Heart left ventricle (tissue), 16 donors: Measurements from ENCODE around the gene SMIM11. TPM values are rescaled to one million over a fixed set of nuclear protein-coding genes. Genes with fewer than 3 reads are reported as not detected.

Experiments used
- ATAC-seq, 4 donors: fragments of 200-7000 bp; cut with Tn5 transposase; one replicate each; pipeline ENCODE4 v1.9.1; 2020 to 2022; ENCODE audit warnings: moderate library complexity in 4 of 4, mild to moderate bottlenecking in 3 of 4, moderate number of reproducible peaks in 1 of 4
- DNase-seq, 5 donors: peaks; one replicate each; pipeline ENCODE4 v3.0.0-alpha.2; 2020
- H3K27ac ChIP-seq, 12 donors: fragments of 200-600 bp; sonication (generic) in 4 of 12; one replicate each; pipeline versions ENCODE4 v1.5.0 to v1.8.0; 2016 to 2022; ENCODE audit warnings: mild to moderate bottlenecking in 2 of 12
- H3K27me3 ChIP-seq, 9 donors: fragments of 200-600 bp; sonication (generic) in 2 of 9; one replicate each; pipeline versions ENCODE4 v1.5.1 to v1.8.0; 2016 to 2022; ENCODE audit warnings: mild to moderate bottlenecking in 3 of 9
- H3K36me3 ChIP-seq, 9 donors: fragments of 200-600 bp; sonication (generic) in 2 of 9; one replicate each; pipeline versions ENCODE4 v1.5.0 to v1.8.0; 2018 to 2022; ENCODE audit warnings: mild to moderate bottlenecking in 2 of 9
- H3K4me1 ChIP-seq, 12 donors: fragments of 200-600 bp; sonication (generic) in 4 of 12; one replicate each; pipeline versions ENCODE4 v1.5.0 to v1.8.0; 2016 to 2022; ENCODE audit warnings: mild to moderate bottlenecking in 3 of 12
- H3K4me3 ChIP-seq, 12 donors: fragments of 200-600 bp; sonication (generic) in 4 of 12; one replicate each; pipeline versions ENCODE4 v1.5.0 to v1.8.0; 2017 to 2022; ENCODE audit warnings: mild to moderate bottlenecking in 9 of 12, moderate library complexity in 4 of 12
- H3K9me3 ChIP-seq, 12 donors: fragments of 200-600 bp; sonication (generic) in 4 of 12; one replicate each; pipeline versions ENCODE4 v1.5.0 to v1.8.0; 2016 to 2022; ENCODE audit warnings: mild to moderate bottlenecking in 1 of 12
- CTCF ChIP-seq, 12 donors: fragments of 200-600 bp; sonication (generic) in 4 of 12; IDR thresholded peaks; one replicate each; pipeline versions ENCODE4 v1.5.0 to v1.8.0; 2018 to 2022; ENCODE audit warnings: antibody characterized with exemption in 12 of 12, mild to moderate bottlenecking in 5 of 12
- POLR2A ChIP-seq, 2 donors: fragments of 450-650 bp; IDR thresholded peaks; one replicate each; pipeline ENCODE4 v1.6.1; 2017; ENCODE audit warnings: antibody characterized with exemption in 2 of 2, mild to moderate bottlenecking in 2 of 2, moderate library complexity in 2 of 2
- WGBS, 4 donors: extraction: QIAGEN DNeasy Blood & Tissue Kit in 2 of 4; methylation state at CpG; one replicate each; pipeline versions ENCODE4 v1.1.5 to v1.1.7; 2013 to 2018; 5-methylcytosine and 5-hydroxymethylcytosine counted together
- intact Hi-C, 10 donors: fragments of 100-400 bp; cut with DNase I; formaldehyde crosslinking; loops; one replicate each; pipeline versions ENCODE4 v1.11.1 to v1.14.2; 2022
- polyA plus RNA-seq, 2 donors: library from polyadenylated mRNA; stranded (reverse); fragments of 200-250 nt; gene quantifications; one replicate each; pipeline ENCODE4 v1.2.3, GENCODE V29; 2013
- total RNA-seq, 9 donors: library from RNA; depleted of rRNA in 2 of 9; stranded (reverse); fragments of >200 nt in 2 of 9; fragmentation: NEBNext Ultra II Directional in 3 of 9; extraction: Animal tissue kit (Norgen Biotek cat#: 25700) in 3 of 9; gene quantifications; one replicate each; pipeline versions ENCODE4 v1.1.0 to v1.2.4, GENCODE V29; 2016 to 2023
- donor health status: ischemic (EF 13 %, LVEDD 7.1; RV severe dilation, severe dysfunction).
- donor health status: healthy with polysubstance abuse.
- donor health status: DM: no; HTN: yes; CAD: no.
- donor health status: DM: no; HTN: no; CAD: no.
- donor health status: ischemic (EF 25% LVEDD 6.9; RV normal size, moderate dysfunction).
- donor health status: ischemic (EF 25% LVEDD 5.7; RV mildly dilated, moderate dysfunction).
- donor health status: healthy.
- donor health status: DM: yes; HTN: yes; CAD: no.
- donor health status: ischemic (EF 35%, LVEDD 5.7; RV mildly dilated, moderate dysfunction).
- donor health status: nonischemic (EF 11% LVEDD 7.7; RV severe dilation, severe dysfunction).
- donor health status: DM: yes; HTN: yes; CAD: no.
- donor health status: PGD.
- donor health status: ischemic (EF 29% LVEDD 5.4; RV normal size, mild dysfunction).
- donor health status: nonischemic (EF 23%, LVEDD 6.1; RV moderate dilation, normal function).

The SMIM11 gene
- total and polyA plus RNA-seq, 11 donors: 0.91 to 25.8 (median 6.3) TPM

- Histone ChIP-seq H3K36me3 (no peaks in the 10 kb centered on the region), H3K27me3 (no peaks in the 10 kb centered on the region), H3K9me3 (no peaks in the 10 kb centered on the region), H3K27ac (no peak overlapping the region), H3K4me1 (peaks cover 0 to 21% (median 13%) of the 10 kb centered on the region in 12 donors), H3K4me3 (no peak overlapping the region)
- TF ChIP-seq POLR2A (IDR thresholded peaks at IDR 0.05) (no peak), CTCF (IDR thresholded peaks at IDR 0.05) (no peak)
- intact Hi-C loops: loop anchor here in 1 of 10 donors (10.0 kb wide), 1 partner anchor 398 kb away; no protein-coding TSS in a partner anchor
- 88 to 92% (median 90%) methylated on average over 13 of the region's 13 CpGs for WGBS, 4 donors
- no peak for DNase-seq
- no peak for ATAC-seq
Measured at GRCh38 chr21:34333121-34333739, 42.1 kb upstream of the SMIM11 start.

- H3K9me3 ChIP-seq: no peaks in the 10 kb centered on the region
- no peak for DNase-seq
- WGBS, 4 donors: 83 to 89% (median 86%) methylated on average over 6 of the region's 6 CpGs
- ATAC-seq: no peak
- H3K4me1 ChIP-seq: peaks cover 0 to 21% (median 13%) of the 10 kb centered on the region in 12 donors
- no peak overlapping the region for H3K4me3 ChIP-seq
- intact Hi-C loops: loop anchor here in 1 of 10 donors (10.0 kb wide), 1 partner anchor 401 kb away; no protein-coding TSS in a partner anchor
- TF ChIP-seq CTCF (IDR thresholded peaks at IDR 0.05) (no peak), POLR2A (IDR thresholded peaks at IDR 0.05) (no peak)
- H3K27ac ChIP-seq: no peak overlapping the region
- H3K36me3 ChIP-seq: no peaks in the 10 kb centered on the region
- no peaks in the 10 kb centered on the region for H3K27me3 ChIP-seq
Measured at GRCh38 chr21:34335316-34335715, 40.0 kb upstream of the SMIM11 start.

GRCh38 chr21:34336245-34336644 is 39.1 kb upstream of the SMIM11 start:
- WGBS, 4 donors: 32 to 58% (median 46%) methylated on average over 5 of the region's 5 CpGs
- no peak for DNase-seq
- ATAC-seq: peak in 3 of 4 donors; percentile 35 to 55 (median 42)
- TF ChIP-seq CTCF (IDR thresholded peaks at IDR 0.05) (no peak), POLR2A (IDR thresholded peaks at IDR 0.05) (no peak)
- H3K27ac ChIP-seq: peak overlapping the region in 2 of 12 donors; percentile 30 to 47
- H3K9me3 ChIP-seq: no peaks in the 10 kb centered on the region
- no peak overlapping the region for H3K4me3 ChIP-seq
- no peaks in the 10 kb centered on the region for H3K27me3 ChIP-seq
- no peaks in the 10 kb centered on the region for H3K36me3 ChIP-seq
- intact Hi-C loops: loop anchor here in 1 of 10 donors (10.0 kb wide), 1 partner anchor 401 kb away; no protein-coding TSS in a partner anchor
- peaks cover 0 to 21% (median 13%) of the 10 kb centered on the region in 12 donors for H3K4me1 ChIP-seq

- TF ChIP-seq CTCF (IDR thresholded peaks at IDR 0.05): no peak
- TF ChIP-seq POLR2A (IDR thresholded peaks at IDR 0.05): no peak
- intact Hi-C loops: loop anchor here in 1 of 10 donors (10.0 kb wide), 1 partner anchor 402 kb away; no protein-coding TSS in a partner anchor
- Histone ChIP-seq H3K4me3 (no peak overlapping the region), H3K27ac (peak overlapping the region in 2 of 12 donors; percentile 30 to 47), H3K27me3 (no peaks in the 10 kb centered on the region), H3K36me3 (no peaks in the 10 kb centered on the region), H3K4me1 (peaks cover 0 to 21% (median 13%) of the 10 kb centered on the region in 12 donors), H3K9me3 (no peaks in the 10 kb centered on the region)
- WGBS, 4 donors: 58 to 68% (median 62%) methylated on average over 11 to 13 of the region's 13 CpGs
- DNase-seq (no peak), ATAC-seq (peak; percentile 13 to 37 (median 22))
Measured at GRCh38 chr21:34336756-34337391, 38.4 kb upstream of the SMIM11 start.
